Stimulated activated CD4-positive, alpha-beta T cell treated with anti-CD3 and anti-CD28 coated beads, Interleukin-4, amount 100 ng/mL, for 48 hours (primary cell): ENCODE results near the gene KHSRP.
"Not testable (repeated sequence)": the region's sequence is repeated elsewhere in the genome, so short reads cannot be mapped to it uniquely, and the experiment has no call there.

Experiments used
- DNase-seq, 2 donors: peaks; one replicate each; pipeline ENCODE4 v3.0.0-alpha.2; 2020; ENCODE audit warnings: low read depth in 2 of 2

The KHSRP gene

DNA sequence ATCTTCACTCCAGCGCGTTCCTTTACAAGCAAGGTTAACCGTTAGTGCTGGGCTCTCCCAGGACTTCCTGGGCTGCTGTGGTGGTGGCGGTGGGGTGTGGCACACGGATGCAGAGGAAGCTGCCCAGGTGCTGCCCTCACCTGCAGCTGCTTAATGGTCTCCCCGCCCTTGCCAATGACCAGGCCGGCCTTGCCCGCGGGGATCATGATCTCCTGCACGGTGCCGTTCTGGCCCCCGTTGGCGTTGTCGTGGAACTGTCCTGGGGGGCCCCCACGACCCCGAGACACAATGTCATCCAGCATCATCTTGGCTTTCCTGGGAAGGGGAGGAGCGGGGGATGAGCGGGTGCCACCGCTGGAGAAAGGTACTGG lies 6.1 kb downstream of the KHSRP start:
- no peak for DNase-seq

DNA sequence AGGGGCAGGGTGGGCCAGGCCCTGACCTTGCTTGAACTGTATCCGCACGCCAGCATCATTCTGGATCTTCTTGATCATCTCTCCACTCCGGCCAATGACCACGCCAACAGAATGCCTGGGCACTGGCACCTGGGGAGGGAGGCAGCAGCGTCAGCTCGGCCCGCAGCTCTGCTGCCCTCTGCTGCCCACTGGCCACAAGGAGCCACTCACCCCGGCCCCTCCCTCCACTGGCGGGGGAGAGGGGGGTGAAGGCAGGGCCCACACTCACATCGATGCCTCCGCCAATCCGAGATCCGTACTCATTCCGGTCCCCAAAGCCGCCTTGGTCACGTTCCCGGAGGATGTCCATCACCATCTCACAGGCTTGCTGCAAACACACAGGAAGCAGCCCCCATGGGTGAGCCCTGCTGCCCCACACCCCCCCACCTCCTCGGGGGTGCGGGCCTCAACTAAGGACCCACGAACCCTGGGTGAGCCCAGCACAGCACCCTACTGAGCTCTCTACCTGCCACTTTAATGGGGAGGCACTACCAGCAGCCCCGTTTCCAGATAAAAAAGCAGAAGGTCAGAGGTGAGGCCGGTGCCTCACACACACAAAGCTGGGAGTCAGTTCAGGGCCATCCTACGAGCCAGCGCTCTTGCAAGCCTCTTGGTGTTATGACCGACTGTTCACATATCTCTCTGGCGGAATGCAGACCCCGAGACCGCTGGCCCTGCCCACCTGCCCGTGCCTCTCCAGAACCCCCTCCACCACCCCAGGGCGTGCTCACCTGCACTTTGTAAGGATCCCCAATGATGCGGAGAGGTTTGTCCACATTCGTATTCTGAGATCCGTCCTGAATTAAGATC lies 6.7 kb downstream of the KHSRP start:
- no peak for DNase-seq

DNA sequence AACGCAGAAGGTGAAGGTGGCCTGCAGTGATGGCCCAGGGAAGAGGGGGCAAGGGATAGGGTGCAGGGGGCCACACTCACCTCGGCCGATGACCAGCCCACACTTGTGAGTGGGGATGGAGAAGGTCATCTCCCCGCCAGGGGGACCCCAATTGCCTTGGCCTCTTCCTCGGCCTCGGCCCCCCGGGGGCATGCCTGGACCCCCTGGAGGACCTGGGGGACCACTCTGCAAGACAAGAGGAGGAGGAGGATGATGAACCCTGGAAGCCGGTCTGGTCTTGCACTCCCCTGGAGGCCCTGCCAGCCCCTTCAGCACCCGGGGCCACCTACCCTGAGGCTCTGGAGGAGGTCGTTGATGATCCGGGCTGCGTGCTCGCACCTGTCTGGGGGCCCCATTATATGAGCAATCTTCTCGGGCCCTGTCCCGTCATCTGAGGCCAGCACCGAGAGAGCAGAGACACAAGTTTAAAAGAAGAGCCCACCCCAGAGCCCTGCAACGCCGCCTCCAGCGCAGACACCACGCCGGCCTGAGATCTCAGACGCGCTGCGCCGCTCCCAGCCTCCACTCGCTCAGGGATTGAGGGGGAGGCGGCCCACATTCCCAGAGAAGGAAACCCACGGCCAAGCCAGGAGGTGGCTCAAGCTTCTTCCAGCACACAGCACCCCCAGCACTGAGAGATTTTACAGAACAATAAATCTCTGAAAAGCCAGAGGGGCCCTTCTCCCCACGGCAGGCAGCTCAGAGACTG lies 7.8 kb downstream of the KHSRP start:
- DNase-seq, result no peak

- DNase-seq, result no peak
These were observed 8.9 kb downstream of the KHSRP start for GRCh38 chr19:6415591-6416190.

DNA sequence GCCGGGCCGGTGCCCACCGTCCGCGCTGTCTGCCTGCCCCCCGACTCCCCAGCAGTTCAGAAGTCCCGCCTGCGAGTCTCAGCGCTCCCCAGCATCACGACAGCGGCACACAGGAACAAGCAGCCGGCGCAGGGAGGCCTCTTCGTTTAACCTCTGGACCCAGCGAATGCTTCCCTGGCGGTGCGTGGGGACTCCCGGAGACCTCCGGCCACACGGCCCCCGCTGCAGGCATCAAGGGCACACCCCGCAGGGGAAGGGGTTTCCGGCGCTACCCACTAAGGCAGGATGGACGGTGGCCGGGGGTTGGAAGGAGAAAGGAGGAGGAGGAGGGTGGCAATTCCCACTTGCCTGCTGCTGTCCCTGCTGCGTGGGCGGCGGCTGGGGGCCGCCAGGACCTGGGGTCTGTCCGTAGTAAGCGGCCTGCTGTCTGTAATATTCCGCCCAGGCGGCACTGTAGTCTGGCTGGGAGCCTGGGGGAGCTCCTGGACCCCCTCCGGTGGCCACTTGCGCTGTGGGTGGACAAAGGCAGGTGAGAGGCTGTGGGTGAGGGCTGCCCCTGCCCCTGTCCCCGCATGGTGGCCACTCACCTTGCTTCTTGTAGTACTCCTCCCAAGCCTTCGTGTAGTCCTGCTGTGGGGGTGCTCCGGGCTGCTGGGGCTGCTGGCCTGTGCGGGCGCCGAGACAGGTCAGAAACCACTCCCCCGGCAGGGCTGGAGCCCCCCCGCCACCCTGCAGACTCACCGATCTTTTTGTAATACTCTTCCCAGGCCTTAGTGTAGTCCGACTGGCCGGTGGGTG lies 9.6 kb downstream of the KHSRP start:
- no peak for DNase-seq

DNA sequence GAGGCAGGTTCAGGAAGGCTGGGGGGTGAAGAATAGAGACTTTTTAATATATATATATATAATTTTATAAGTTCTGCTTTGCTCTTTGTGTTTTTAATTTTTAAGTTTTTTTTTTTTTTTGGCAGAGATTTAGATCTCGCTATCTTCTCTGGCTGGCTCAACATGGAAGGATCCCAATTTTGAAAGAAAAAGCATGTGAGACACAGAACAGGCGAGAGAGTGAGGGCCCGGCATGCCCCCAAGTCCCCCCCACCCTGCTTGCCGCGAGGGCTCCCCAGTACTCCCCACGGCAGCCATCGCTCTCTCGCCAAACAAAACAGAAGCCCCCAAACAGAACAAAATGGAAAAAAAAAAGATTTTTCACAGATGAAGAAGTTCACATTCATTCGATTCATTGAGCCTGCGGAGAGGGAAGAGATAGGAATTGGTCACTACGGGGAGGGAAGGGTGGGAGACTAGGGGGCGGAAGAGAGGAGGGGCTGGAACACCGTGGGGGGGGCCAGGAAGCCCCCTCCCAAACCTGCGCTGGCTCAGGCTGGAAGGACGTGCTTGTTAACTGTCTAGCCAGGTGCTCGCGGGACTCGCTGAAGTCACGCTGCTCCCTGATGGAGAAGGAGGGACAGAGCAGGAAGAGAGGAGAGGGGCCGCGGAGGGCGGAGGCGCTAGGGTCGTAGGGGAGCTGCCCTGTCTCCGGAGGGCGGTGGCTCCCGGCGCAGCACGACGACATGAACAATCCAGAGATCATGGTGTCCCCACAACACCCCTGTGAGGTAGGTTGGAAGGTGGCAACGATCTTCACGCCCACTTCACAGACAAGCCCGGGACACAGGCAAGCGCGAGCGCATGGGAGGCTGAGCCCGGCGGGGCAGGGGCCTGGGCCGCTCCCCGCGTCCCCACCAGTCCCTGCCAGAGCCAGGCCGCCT lies 10.6 kb downstream of the KHSRP start:
- no peak for DNase-seq

GRCh38 chr19:6413291-6413690 lies 11.3 kb downstream of the KHSRP start:
- no peak for DNase-seq

GRCh38 chr19:6412447-6413091 lies 12.0 kb downstream of the KHSRP start:
- peak; percentile 44 to 47 for DNase-seq

GRCh38 chr19:6412061-6412446 lies 12.6 kb downstream of the KHSRP start:
- DNase-seq, result no peak

DNA sequence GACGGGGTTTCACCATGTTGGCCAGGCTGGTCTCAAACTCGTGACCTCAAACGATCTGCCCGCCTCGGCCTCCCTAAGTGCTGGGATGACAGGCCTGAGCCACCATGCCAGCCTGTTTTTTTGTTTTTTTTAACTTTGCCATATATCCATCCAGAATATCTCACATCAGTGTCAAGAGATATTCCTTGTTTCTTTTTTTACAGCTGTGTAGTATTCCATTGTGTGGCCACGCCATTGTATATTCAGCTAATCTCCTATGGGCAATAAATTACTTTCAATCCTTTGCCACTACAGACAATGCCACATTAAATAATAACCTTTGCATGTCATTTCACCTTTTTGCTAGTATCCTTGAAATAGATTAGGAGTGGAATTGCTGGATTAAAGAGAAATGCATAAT lies 15.3 kb downstream of the KHSRP start:
- DNase-seq, result no peak

- DNase-seq, result no peak
These were observed 18.2 kb downstream of the KHSRP start for GRCh38 chr19:6406401-6406800.

DNA sequence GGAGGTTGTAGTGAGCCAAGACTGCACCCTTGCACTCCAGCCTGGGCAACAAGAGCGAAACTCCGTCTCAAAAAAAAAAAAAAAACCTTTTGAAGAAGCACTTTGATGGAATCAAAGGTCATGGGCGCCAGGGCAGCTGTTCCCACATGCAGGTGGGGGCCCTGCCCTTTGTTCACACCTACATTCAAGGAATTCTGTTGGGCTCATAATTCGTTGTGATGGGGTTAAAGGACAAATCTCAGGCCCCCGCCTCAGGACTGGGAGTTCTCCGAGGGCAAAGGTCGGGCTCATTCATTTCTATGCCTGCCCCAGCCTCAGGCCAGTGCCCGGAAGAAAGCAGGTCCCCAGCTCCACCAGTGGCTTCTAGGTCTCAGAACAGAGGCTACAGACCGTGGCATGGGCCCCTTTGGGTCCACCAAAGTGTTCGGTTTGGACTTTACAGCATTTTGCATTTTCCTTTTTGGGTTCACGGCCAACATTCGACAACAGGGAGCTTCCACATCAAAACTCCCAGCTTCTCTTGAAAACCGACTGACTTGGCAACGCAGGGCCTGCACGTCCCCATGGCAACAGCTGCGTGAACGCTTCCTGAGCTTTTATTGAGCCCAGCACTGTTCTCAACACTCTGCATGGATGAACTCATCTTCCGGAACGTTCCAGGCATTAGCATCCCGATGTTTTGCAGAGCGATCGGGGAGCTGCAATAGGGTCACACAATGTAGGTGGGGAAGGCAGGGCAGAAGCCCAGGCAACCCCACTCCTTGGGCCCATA lies 21.6 kb downstream of the KHSRP start:
- no peak for DNase-seq

GRCh38 chr19:6402058-6402457 lies 22.6 kb downstream of the KHSRP start:
- no peak for DNase-seq

DNA sequence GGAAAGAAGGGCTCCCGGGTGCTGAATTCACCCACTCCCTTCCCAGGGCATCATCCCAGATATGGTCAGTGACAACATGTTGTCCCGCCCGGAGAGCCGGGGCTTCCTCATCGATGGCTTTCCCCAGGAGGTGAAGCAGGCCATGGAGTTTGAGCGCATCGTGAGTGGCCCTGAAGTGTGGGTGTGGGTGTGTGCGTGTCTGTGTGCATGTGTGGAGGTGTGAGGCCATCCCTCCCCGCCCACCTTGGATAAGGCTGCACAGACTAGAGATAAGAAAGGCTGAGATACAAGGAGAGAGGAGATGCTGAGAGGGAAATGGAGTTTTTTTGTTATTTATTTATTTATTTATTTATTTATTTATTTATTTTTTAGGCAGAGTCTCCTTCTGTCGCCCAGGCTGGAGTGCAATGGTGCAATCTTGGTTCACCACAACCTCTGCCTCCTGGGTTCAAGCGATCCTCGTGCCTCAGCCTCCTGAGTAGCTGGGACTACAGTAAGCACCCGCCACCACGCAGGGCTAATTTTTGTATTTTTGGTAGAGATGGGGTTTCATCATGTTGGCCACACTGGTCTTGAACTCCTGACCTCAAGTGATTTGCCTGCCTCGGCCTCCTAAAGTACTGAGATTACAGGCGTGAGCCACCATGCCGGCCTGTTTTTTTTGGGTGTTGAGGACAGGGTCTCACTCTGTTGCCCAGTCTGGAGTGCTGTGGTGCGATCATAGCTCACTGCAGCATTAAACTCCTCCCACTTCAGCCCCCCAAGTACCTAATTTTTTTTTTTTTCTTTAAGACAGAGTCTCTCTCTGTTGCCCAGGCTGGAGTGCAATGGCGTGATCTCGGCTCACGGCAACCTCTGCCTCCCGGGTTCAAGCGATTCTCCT lies 24.3 kb downstream of the KHSRP start:
- DNase-seq, result not testable (repeated sequence)

DNA sequence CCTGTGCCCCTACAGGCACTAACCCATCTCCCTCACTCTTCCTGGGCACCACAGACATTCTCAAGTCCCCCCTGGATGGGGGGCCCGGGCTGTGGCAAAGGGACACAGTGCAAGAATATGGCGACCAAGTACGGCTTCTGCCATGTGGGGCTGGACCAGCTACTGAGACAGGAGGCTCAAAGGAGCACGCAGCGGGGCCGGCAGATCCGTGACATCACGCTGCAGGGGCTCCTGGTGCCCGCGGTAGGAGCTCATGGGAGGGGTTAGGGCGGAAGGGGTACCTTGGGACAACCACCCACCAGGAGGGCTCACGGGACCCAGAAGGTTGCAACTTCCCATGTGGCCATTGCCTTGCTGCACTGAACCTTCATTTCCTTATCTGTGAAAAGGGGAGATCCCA lies 28.3 kb downstream of the KHSRP start:
- no peak for DNase-seq

GRCh38 chr19:6394831-6395230 lies 29.8 kb downstream of the KHSRP start:
- DNase-seq, result no peak

DNA sequence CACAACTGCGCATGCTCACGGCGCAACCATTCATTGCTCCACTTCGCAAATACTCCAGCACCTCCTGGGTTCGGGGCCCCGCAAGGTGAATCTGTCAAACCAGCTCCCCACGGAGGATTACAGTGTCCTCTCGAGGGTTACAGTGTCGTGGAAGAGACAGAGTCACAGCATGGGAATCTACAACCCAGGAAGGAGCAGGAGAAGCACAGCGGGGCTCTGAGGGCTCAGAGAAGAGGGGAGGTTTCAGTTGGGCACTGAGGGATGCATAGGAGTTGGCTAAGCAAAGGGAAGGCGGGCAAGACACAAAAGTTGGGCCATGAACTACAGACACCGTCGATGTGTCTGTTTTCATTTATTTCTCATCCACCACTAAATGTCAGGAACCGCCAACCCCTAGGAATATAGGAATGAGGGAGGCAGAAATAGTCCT lies 30.6 kb downstream of the KHSRP start:
- peak in 1 of 2 donors; percentile 68 for DNase-seq
